Dendritic cell treated with granulocyte-macrophage colony-stimulating factor and Interleukin-4, amounts not matched to agents 40 ng/mL and 50 ng/mL, for 4 days (primary cell): ENCODE data around the gene CELSR1.

ENCODE experiments used
- H3K27ac Mint-ChIP-seq: one replicate; pipeline ENCODE4 v1.8.0; 2022; ENCODE audit warnings: mild to moderate bottlenecking, mixed read lengths
- H3K27me3 Mint-ChIP-seq: one replicate; pipeline ENCODE4 v1.8.0; 2022; ENCODE audit warnings: mild to moderate bottlenecking, mixed read lengths
- H3K36me3 Mint-ChIP-seq: one replicate; pipeline ENCODE4 v1.8.0; 2022; ENCODE audit warnings: low read depth, mixed read lengths
- H3K4me1 Mint-ChIP-seq: one replicate; pipeline ENCODE4 v1.8.0; 2022; ENCODE audit warnings: low read depth, mixed read lengths
- H3K4me3 Mint-ChIP-seq: one replicate; pipeline ENCODE4 v1.8.0; 2022; ENCODE audit warnings: mild to moderate bottlenecking, moderate library complexity, mixed read lengths
- H3K9me3 Mint-ChIP-seq: one replicate; pipeline ENCODE4 v1.8.0; 2022; ENCODE audit warnings: mixed read lengths
- intact Hi-C: fragments of 100-400 bp; cut with micrococcal nuclease; formaldehyde crosslinking; loops from one replicate; pipeline ENCODE4 v1.15.0; 2022

The CELSR1 gene

DNA sequence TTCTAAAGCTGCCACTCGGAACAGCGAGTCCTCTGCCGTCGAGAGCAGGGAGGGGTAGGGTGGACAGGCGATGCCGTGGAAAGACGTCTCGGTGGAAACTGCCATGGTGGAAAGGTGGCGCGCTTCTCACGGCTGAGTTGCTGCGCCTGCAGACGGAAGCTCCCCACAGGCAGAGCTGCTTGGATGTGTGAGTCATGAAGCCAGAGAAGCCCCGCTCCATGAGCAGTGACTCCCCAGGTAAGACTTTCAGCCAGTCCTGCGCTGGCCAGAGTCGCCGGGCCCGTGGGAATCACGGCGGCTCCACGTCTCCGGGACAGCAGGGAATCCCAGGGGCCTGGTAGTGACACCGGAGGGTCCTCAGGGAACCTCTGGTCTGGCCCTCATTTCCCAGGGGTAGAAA, 205.9 kb downstream of the CELSR1 start:
- Mint-ChIP-seq H3K4me3 (no peak overlapping the region), H3K36me3 (peaks cover 18% of the 10 kb centered on the region), H3K27me3 (no peaks in the 10 kb centered on the region), H3K27ac (no peak overlapping the region), H3K4me1 (peaks cover 9% of the 10 kb centered on the region), H3K9me3 (no peaks in the 10 kb centered on the region)
- intact Hi-C loops, result no loop called here

DNA sequence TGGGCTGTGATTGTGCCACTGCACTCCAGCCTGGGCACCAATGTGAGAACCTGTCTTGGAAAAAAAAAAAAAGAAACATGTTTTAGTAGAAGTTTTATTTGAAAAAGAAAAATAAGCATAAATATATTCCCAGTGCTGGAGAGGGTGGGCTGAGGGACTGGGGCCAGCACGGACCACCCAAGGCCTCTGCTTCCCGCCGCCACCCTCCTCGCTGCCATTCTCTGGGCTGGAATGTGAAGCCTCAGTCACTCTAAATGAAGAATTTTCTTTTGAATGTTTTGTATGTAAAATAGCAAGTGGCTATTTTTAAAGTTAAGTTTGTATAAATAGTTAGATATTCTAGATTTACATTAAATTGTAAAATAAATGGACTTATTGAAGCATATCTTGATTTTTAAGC, 207.0 kb downstream of the CELSR1 start:
- Mint-ChIP-seq H3K4me3 (no peak overlapping the region), H3K27me3 (no peaks in the 10 kb centered on the region), H3K36me3 (peaks cover 10% of the 10 kb centered on the region), H3K9me3 (no peaks in the 10 kb centered on the region), H3K4me1 (peaks cover 5% of the 10 kb centered on the region), H3K27ac (no peak overlapping the region)
- intact Hi-C loops, result no loop called here

DNA sequence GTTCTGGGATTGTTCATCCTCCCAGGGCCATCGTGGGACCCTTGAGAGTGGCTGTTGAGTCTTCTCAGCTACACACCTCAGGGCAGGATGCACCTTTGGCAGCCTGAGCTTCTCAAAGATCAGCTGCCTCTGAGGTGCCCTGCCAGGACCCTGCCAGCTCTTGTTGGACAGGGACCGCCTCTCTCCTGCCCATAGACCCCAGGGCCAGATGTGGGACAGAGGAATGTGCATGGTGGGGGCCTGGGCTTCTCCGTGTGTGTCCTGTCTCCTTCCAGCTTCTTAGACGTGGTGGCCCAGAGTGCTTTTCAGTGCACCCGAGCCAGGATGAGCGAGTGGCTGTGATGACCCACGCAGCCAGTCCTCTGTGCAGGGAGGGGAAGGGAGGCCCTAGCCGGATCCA, 207.8 kb downstream of the CELSR1 start:
- H3K27ac Mint-ChIP-seq, result no peak overlapping the region

GRCh38 chr22:46328797-46329196, 208.6 kb downstream of the CELSR1 start:
- no peaks in the 10 kb centered on the region for H3K9me3 Mint-ChIP-seq
- peaks cover 10% of the 10 kb centered on the region for H3K36me3 Mint-ChIP-seq
- H3K4me1 Mint-ChIP-seq, result no peaks in the 10 kb centered on the region
- intact Hi-C loops, result no loop called here
- H3K27ac Mint-ChIP-seq, result no peak overlapping the region
- no peaks in the 10 kb centered on the region for H3K27me3 Mint-ChIP-seq
- no peak overlapping the region for H3K4me3 Mint-ChIP-seq

More for the DNA sequence above, 207.8 kb downstream of the CELSR1 start:
- H3K36me3 Mint-ChIP-seq, result peaks cover 10% of the 10 kb centered on the region
- intact Hi-C loops, result no loop called here
- H3K4me3 Mint-ChIP-seq, result no peak overlapping the region
- H3K27me3 Mint-ChIP-seq, result no peaks in the 10 kb centered on the region
- H3K9me3 Mint-ChIP-seq, result no peaks in the 10 kb centered on the region
- no peaks in the 10 kb centered on the region for H3K4me1 Mint-ChIP-seq

DNA sequence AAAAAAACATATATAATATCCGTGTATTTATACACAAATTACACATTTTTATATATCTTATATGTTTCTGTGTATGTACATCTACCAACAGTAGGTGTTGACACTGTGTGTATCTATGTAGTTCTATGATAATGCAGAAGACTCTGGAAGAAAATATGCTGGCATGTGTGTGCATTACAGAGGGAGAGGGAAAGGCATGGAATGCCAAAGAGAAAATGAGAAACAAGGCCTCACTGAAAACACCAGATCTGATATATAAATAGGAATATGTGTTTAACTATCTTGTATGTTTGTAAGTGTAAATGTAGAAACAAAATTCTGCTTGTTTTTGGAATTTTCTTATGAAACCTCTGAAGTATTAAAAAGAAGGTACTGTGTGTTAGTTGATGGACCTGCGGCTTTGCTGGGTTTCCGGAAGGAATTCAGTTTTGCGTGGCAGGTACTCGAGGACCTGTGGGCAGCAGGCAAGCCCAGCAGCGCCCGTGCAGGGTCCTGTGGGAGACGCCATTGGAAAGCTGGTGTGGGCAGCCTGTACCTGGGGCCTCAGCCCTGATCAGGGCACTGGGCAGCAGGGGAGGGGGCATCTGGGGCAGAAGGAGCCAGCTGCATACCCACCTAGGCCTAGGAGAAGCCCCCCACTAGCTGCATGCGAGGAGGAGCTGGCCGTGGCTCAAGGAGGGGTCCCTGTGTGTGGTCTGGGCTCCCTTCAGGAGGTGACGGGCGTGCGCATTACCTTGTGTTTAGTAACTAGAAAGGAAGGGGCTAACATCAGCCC, 209.5 kb downstream of the CELSR1 start:
- Mint-ChIP-seq H3K36me3 (peaks cover 15% of the 10 kb centered on the region), H3K9me3 (no peaks in the 10 kb centered on the region), H3K4me1 (no peaks in the 10 kb centered on the region), H3K27me3 (no peaks in the 10 kb centered on the region), H3K27ac (no peak overlapping the region), H3K4me3 (no peak overlapping the region)
- intact Hi-C loops, result no loop called here

DNA sequence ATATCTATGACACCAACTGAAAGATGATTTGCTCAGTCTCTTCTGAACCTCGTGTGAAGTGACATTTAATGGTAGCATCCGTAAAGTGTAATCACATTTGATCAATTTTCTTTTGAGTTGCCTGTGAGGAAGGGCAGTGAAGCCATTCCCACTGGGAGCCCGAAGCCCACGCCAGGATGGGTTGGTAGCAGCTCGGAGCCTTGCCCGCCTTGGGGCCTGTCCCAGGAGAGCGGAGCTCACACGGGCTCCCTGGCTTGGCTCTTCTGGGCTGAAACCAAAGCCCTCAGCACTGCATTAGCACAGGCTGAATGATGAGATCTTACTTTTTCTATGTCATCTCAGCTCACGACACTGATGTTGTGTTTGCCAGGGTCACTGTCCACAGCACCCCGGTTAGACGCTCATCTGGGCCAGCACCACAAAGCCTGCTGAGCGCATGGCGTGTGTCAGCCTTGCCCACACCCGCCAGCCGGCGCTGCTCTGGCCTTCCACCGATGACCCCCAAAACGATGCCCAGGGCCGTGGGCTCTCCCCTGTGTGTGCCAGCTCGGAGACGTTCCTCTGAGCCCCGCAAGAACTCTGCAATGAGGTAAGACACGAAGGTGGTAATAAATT, 211.2 kb downstream of the CELSR1 start:
- H3K27me3 Mint-ChIP-seq, result no peaks in the 10 kb centered on the region
- intact Hi-C loops, result no loop called here
- H3K27ac Mint-ChIP-seq, result no peak overlapping the region
- no peaks in the 10 kb centered on the region for H3K9me3 Mint-ChIP-seq
- no peaks in the 10 kb centered on the region for H3K4me1 Mint-ChIP-seq
- peaks cover 15% of the 10 kb centered on the region for H3K36me3 Mint-ChIP-seq
- H3K4me3 Mint-ChIP-seq, result no peak overlapping the region

- no peaks in the 10 kb centered on the region for H3K9me3 Mint-ChIP-seq
- no peak overlapping the region for H3K27ac Mint-ChIP-seq
- intact Hi-C loops, result no loop called here
- H3K27me3 Mint-ChIP-seq, result no peaks in the 10 kb centered on the region
- H3K4me1 Mint-ChIP-seq, result no peaks in the 10 kb centered on the region
- H3K4me3 Mint-ChIP-seq, result no peak overlapping the region
- peaks cover 12% of the 10 kb centered on the region for H3K36me3 Mint-ChIP-seq
Observed at GRCh38 chr22:46323162-46323561, 214.3 kb downstream of the CELSR1 start.

- no peak overlapping the region for H3K27ac Mint-ChIP-seq
- H3K4me1 Mint-ChIP-seq, result no peaks in the 10 kb centered on the region
- peaks cover 14% of the 10 kb centered on the region for H3K36me3 Mint-ChIP-seq
- H3K4me3 Mint-ChIP-seq, result no peak overlapping the region
- no peaks in the 10 kb centered on the region for H3K9me3 Mint-ChIP-seq
- intact Hi-C loops, result no loop called here
- H3K27me3 Mint-ChIP-seq, result no peaks in the 10 kb centered on the region
Observed at GRCh38 chr22:46322711-46323110, 214.7 kb downstream of the CELSR1 start.

DNA sequence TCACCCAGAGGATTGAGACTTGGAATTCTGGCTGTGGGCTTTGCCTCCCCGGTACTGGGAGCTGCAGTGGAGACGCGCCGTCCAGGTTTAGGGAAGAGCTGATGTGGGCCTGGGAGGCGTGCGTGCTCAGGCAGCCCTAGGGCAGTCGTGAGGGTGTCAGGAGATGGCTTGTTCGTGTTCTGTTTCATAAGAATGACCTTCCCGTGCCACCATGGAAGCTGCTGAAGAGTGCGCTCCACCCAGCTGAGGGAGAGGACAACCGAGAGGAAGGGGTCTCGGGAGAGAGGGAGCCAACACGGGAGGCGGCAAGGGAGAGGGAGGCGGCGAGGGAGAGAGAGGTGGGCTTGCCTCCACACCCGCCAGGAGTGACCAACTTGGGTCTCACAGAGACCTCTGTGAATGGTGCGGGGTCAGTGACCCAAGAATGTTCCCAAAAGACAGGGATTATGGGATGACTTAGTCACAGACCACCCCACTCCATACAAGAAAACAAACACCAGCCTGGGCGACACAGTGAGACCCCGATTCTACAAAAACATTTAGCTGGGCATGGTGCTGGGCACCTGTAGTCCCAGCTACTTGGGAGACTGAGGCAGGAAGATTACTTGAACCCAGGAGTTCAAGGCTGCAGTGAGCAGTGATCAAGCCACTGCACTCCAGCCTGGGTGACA, 216.6 kb downstream of the CELSR1 start:
- peaks cover 17% of the 10 kb centered on the region for H3K36me3 Mint-ChIP-seq
- H3K27ac Mint-ChIP-seq, result no peak overlapping the region
- intact Hi-C loops, result no loop called here
- no peaks in the 10 kb centered on the region for H3K27me3 Mint-ChIP-seq
- no peaks in the 10 kb centered on the region for H3K4me1 Mint-ChIP-seq
- H3K9me3 Mint-ChIP-seq, result no peaks in the 10 kb centered on the region
- H3K4me3 Mint-ChIP-seq, result no peak overlapping the region

- H3K36me3 Mint-ChIP-seq, result peaks cover 17% of the 10 kb centered on the region
- H3K9me3 Mint-ChIP-seq, result no peaks in the 10 kb centered on the region
- intact Hi-C loops, result no loop called here
- no peaks in the 10 kb centered on the region for H3K4me1 Mint-ChIP-seq
- no peak overlapping the region for H3K4me3 Mint-ChIP-seq
- no peaks in the 10 kb centered on the region for H3K27me3 Mint-ChIP-seq
- H3K27ac Mint-ChIP-seq, result no peak overlapping the region
Observed at GRCh38 chr22:46320166-46320710, 217.2 kb downstream of the CELSR1 start.

GRCh38 chr22:46319319-46319718, 218.1 kb downstream of the CELSR1 start:
- Mint-ChIP-seq H3K36me3 (peaks cover 17% of the 10 kb centered on the region), H3K4me1 (no peaks in the 10 kb centered on the region), H3K9me3 (no peaks in the 10 kb centered on the region), H3K27me3 (no peaks in the 10 kb centered on the region), H3K4me3 (no peak overlapping the region), H3K27ac (no peak overlapping the region)
- intact Hi-C loops, result loop anchor here (5.0 kb wide), 1 partner anchor 327 kb away; no protein-coding TSS in a partner anchor

DNA sequence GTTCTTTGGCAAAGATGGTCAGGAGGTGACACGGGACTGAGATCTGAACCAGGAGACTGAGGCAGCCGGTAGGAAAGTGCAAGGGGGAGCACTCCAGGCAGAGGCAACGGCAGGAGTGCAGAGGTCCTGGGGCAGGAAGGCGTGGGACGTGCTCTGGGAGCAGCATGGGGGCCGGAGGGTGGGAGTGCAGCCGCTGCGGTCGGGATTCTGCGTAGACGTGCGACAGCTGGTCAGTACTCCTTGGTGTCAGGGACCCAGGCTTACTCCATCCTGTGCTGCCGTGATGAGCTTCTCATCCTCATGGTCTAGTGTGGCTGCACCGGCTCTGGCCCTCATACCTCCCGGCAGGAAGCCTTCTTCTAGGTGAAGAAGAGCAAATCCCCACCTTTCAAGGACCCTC, 218.8 kb downstream of the CELSR1 start:
- Mint-ChIP-seq H3K4me1 (no peaks in the 10 kb centered on the region), H3K27me3 (no peaks in the 10 kb centered on the region), H3K27ac (no peak overlapping the region), H3K9me3 (no peaks in the 10 kb centered on the region), H3K36me3 (peaks cover 17% of the 10 kb centered on the region), H3K4me3 (no peak overlapping the region)
- intact Hi-C loops, result loop anchor here (5.0 kb wide), 1 partner anchor 326 kb away; no protein-coding TSS in a partner anchor

GRCh38 chr22:46317646-46318045, 219.8 kb downstream of the CELSR1 start:
- Mint-ChIP-seq H3K4me3 (no peak overlapping the region), H3K4me1 (no peaks in the 10 kb centered on the region), H3K36me3 (peaks cover 12% of the 10 kb centered on the region), H3K9me3 (no peaks in the 10 kb centered on the region), H3K27me3 (no peaks in the 10 kb centered on the region), H3K27ac (no peak overlapping the region)
- intact Hi-C loops, result loop anchor here (5.0 kb wide), 1 partner anchor 325 kb away; no protein-coding TSS in a partner anchor

GRCh38 chr22:46315976-46316375, 221.4 kb downstream of the CELSR1 start:
- Mint-ChIP-seq H3K27ac (no peak overlapping the region), H3K4me1 (no peaks in the 10 kb centered on the region), H3K36me3 (peaks cover 12% of the 10 kb centered on the region), H3K27me3 (no peaks in the 10 kb centered on the region), H3K9me3 (no peaks in the 10 kb centered on the region), H3K4me3 (no peak overlapping the region)
- intact Hi-C loops, result loop anchor here (5.0 kb wide), 1 partner anchor 324 kb away; no protein-coding TSS in a partner anchor
